Uterus (tissue), 2 donors: ENCODE data around the gene LDHAL6B.

ENCODE experiments used
- POLR2A ChIP-seq, 2 donors: fragments of 450-650 bp; IDR thresholded peaks; one replicate each; pipeline ENCODE4 v1.6.1; 2016; ENCODE audit warnings: antibody characterized with exemption in 2 of 2, mild to moderate bottlenecking in 1 of 2, moderate library complexity in 1 of 2
- TF ChIP-seq, protein P1 (sequence below), 4 experiments: fragments of 200-600 bp in 2 of 4; fragments of 450-650 bp in 2 of 4; sonication (generic) in 2 of 4; IDR thresholded peaks; one replicate each; pipeline ENCODE4 v1.5.1; 2016 to 2019; ENCODE audit warnings: antibody characterized with exemption in 4 of 4, mild to moderate bottlenecking in 2 of 4, moderate library complexity in 1 of 4

DNA sequence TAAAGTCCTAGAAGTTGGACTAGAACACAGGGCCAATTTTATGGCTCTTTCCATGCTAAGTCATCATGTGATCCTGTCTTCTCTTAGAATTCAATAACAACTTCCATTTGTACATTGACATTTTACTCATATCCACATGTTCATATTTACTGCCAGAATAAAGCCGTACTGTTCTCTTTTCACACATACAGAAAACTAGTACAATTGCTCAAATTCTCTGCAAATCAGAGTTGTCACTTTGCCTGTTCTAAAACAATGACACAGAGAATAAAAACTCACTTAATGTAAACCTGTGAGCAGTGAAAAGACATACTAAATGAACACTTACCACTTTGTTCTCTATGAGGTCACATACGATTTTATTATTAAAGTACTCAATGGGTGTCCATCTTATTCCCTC lies 3.5 kb downstream of the LDHAL6B start:
- TF ChIP-seq, protein P1, sequence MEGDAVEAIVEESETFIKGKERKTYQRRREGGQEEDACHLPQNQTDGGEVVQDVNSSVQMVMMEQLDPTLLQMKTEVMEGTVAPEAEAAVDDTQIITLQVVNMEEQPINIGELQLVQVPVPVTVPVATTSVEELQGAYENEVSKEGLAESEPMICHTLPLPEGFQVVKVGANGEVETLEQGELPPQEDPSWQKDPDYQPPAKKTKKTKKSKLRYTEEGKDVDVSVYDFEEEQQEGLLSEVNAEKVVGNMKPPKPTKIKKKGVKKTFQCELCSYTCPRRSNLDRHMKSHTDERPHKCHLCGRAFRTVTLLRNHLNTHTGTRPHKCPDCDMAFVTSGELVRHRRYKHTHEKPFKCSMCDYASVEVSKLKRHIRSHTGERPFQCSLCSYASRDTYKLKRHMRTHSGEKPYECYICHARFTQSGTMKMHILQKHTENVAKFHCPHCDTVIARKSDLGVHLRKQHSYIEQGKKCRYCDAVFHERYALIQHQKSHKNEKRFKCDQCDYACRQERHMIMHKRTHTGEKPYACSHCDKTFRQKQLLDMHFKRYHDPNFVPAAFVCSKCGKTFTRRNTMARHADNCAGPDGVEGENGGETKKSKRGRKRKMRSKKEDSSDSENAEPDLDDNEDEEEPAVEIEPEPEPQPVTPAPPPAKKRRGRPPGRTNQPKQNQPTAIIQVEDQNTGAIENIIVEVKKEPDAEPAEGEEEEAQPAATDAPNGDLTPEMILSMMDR (IDR thresholded peaks at IDR 0.05): no peak
- no peak for TF ChIP-seq POLR2A (IDR thresholded peaks at IDR 0.05)
